Endothelial cell of umbilical vein (primary cell): ENCODE measurements around the gene LRP6. TPM values are rescaled to one million over a fixed set of nuclear protein-coding genes. Genes with fewer than 3 reads are reported as not detected.
A peak's percentile ranks its signal among the peaks of the same experiment; 100 is the strongest.

Source experiments
- BruUV-seq: library from RNA; stranded (reverse); fragments of 400-500 nt; replicated peaks from 2 replicates; lab custom pipeline; 2021; lab: Mats Ljungman, UMichigan
- CTCF ChIA-PET: fragments of 300-600, 350-600 bp; sonication (Branson Sonifier 250); formaldehyde crosslinking; loops from one replicate; lab custom pipeline; 2021; ENCODE audit warnings: antibody characterized with exemption, inconsistent platforms; lab: Charles Lee
- POLR2A ChIA-PET: fragments of 300-600, 350-600 bp; sonication (Branson Sonifier 250); formaldehyde crosslinking; loops from one replicate; lab custom pipeline; 2021; ENCODE audit warnings: antibody characterized with exemption, inconsistent platforms; lab: Charles Lee
- DNase-seq: peaks from one replicate; pipeline ENCODE4 v3.0.0-alpha.2; 2011; ENCODE audit warnings: low read depth, low spot score
- FAIRE-seq: peaks from 2 replicates; lab custom pipeline; 2011; peaks lifted over from hg19 to GRCh38; lab: Jason Lieb, UNC
- H2AFZ ChIP-seq: 2 replicates; pipeline ENCODE4 v1.6.0; 2012; ENCODE audit warnings: low read depth, low read length, control low read depth, inconsistent platforms
- H3K27ac ChIP-seq: 2 replicates; pipeline ENCODE4 v1.5.1; 2011; ENCODE audit warnings: low read depth, mild to moderate bottlenecking, control low read depth, low read length, moderate library complexity; ENCODE audit not compliant: insufficient read depth
- H3K27me3 ChIP-seq, 2 experiments: 2 replicates each; pipeline versions ENCODE4 v1.6.0 to v1.6.1; 2011; ENCODE audit warnings: low read length in 2 of 2, mixed read lengths in 1 of 2; ENCODE audit not compliant: control insufficient read depth in 2 of 2, insufficient read depth in 2 of 2
- H3K36me3 ChIP-seq, 2 experiments: 2 replicates in 1 of 2; 3 replicates in 1 of 2; pipeline ENCODE4 v1.5.1; 2011; ENCODE audit warnings: low read length in 2 of 2, mild to moderate bottlenecking in 1 of 2, moderate library complexity in 1 of 2; ENCODE audit not compliant: control insufficient read depth in 2 of 2, insufficient read depth in 2 of 2; ENCODE audit errors: extremely low read depth in 1 of 2
- H3K4me1 ChIP-seq: 3 replicates; pipeline ENCODE4 v1.5.1; 2011; ENCODE audit warnings: mild to moderate bottlenecking, low read length; ENCODE audit not compliant: control insufficient read depth, insufficient read depth; ENCODE audit errors: extremely low read depth
- H3K4me2 ChIP-seq: 2 replicates; pipeline ENCODE4 v1.6.1; 2011; ENCODE audit warnings: low read length, control low read depth, mixed read lengths; ENCODE audit not compliant: insufficient read depth
- H3K4me3 ChIP-seq, 3 experiments: fragments of 200-600 bp in 1 of 3; sonication (generic), shearing (Covaris generic) in 1 of 3; replicated peaks in 1 of 3; 2 replicates each; pipeline ENCODE4 v1.5.1; 2011 to 2016; ENCODE audit warnings: control low read depth in 3 of 3, low read length in 3 of 3, mild to moderate bottlenecking in 2 of 3, inconsistent platforms in 1 of 3, low read depth in 1 of 3, moderate library complexity in 1 of 3; ENCODE audit not compliant: insufficient read depth in 1 of 3
- H3K79me2 ChIP-seq: 2 replicates; pipeline ENCODE4 v1.6.0; 2012; ENCODE audit warnings: low read length, inconsistent platforms; ENCODE audit not compliant: control insufficient read depth, insufficient read depth
- H3K9ac ChIP-seq: replicated peaks from 2 replicates; pipeline ENCODE3; 2011; ENCODE audit warnings: low read length, control low read depth; ENCODE audit not compliant: insufficient read depth; ENCODE audit errors: extremely low read depth
- H3K9me1 ChIP-seq: replicated peaks from 3 replicates; pipeline ENCODE4 v1.6.0; 2011; ENCODE audit warnings: mild to moderate bottlenecking, low read length; ENCODE audit not compliant: control insufficient read depth, insufficient read depth; ENCODE audit errors: extremely low read depth
- H3K9me3 ChIP-seq: replicated peaks from 2 replicates; pipeline ENCODE4 v1.5.1; 2012; ENCODE audit warnings: low read length, inconsistent platforms; ENCODE audit not compliant: control insufficient read depth, insufficient read depth
- H4K20me1 ChIP-seq: replicated peaks from 2 replicates; pipeline ENCODE3; 2011; ENCODE audit warnings: mild to moderate bottlenecking, low read length; ENCODE audit not compliant: control insufficient read depth, insufficient read depth; ENCODE audit errors: extremely low read depth
- CTCF ChIP-seq, 2 donors: IDR thresholded peaks; 1 replicate in 1 of 2; 2 replicates in 1 of 2; pipeline ENCODE4 v1.5.1; 2011; ENCODE audit warnings: low read length in 2 of 2, mild to moderate bottlenecking in 2 of 2, moderate library complexity in 2 of 2, control low read depth in 1 of 2, inconsistent platforms in 1 of 2, low read depth in 1 of 2; ENCODE audit not compliant: insufficient read depth in 1 of 2; ENCODE audit errors: extremely low read depth in 1 of 2
- EZH2 ChIP-seq: IDR thresholded peaks from 2 replicates; pipeline ENCODE4 v1.6.1; 2012; ENCODE audit warnings: borderline replicate concordance, low read depth, mild to moderate bottlenecking, moderate library complexity, low read length, inconsistent platforms; ENCODE audit not compliant: severe bottlenecking
- FOS ChIP-seq: IDR thresholded peaks from 2 replicates; pipeline ENCODE4 v1.6.1; 2011; ENCODE audit warnings: mild to moderate bottlenecking, low read length, moderate library complexity, borderline replicate concordance; ENCODE audit not compliant: insufficient read depth
- GATA2 ChIP-seq: IDR thresholded peaks from 2 replicates; pipeline ENCODE4 v1.7.0; 2011; ENCODE audit warnings: low read depth, mild to moderate bottlenecking, moderate library complexity, mixed read lengths, low read length; ENCODE audit not compliant: insufficient read length, insufficient read depth
- JUN ChIP-seq: IDR thresholded peaks from 2 replicates; pipeline ENCODE4 v1.6.1; 2011; ENCODE audit warnings: borderline replicate concordance, low read depth; ENCODE audit not compliant: insufficient read length, insufficient read depth
- MAX ChIP-seq: IDR thresholded peaks from 2 replicates; pipeline ENCODE4 v1.6.1; 2011; ENCODE audit not compliant: insufficient read depth, insufficient read length
- MYC ChIP-seq: IDR thresholded peaks from one replicate; pipeline ENCODE4 v1.6.1; 2011; ENCODE audit warnings: mild to moderate bottlenecking, low read depth, low read length
- POLR2A ChIP-seq: IDR thresholded peaks from 2 replicates; pipeline ENCODE4 v1.6.1; 2012; ENCODE audit warnings: low read depth, mild to moderate bottlenecking, control low read depth, low read length
- POLR2AphosphoS5 ChIP-seq: IDR thresholded peaks from 2 replicates; pipeline ENCODE4 v1.6.1; 2012; ENCODE audit warnings: low read depth, mild to moderate bottlenecking, control low read depth, low read length, moderate library complexity; ENCODE audit not compliant: insufficient read depth
- dilution Hi-C: fragments of 300-500 bp; cut with MboI; formaldehyde crosslinking; loops from one replicate; pipeline ENCODE4 v1.15.0; 2019; ENCODE audit warnings: low sequenced_read_pairs; ENCODE audit not compliant: extremely low pct_ligation_motif_present
- intact Hi-C: fragments of 100-400 bp; cut with micrococcal nuclease; formaldehyde crosslinking; loops from one replicate; pipeline ENCODE4 v1.10.0; 2022
- polyA plus RNA-seq, 4 experiments: library from polyadenylated mRNA; depleted of rRNA in 3 of 4; stranded (reverse) in 3 of 4; unstranded in 1 of 4; fragments of >200 nt; gene quantifications; 2 replicates each; pipeline versions ENCODE4 v1.2.1 to v1.2.3, GENCODE V29; 2011 to 2012; ENCODE audit warnings: missing spikeins in 1 of 4
- total RNA-seq: library from RNA; stranded (reverse); gene quantifications from 2 replicates; pipeline ENCODE4 v1.2.3, GENCODE V29; 2021

Gene LRP6
- total and polyA plus RNA-seq, 2 donors (not counting 3 experiments of a cell fraction or from before 2014, with no cell fraction given): 28.5 to 41.7 TPM

- BruUV-seq: no TSS peak
- Histone ChIP-seq H3K27me3 (no peaks in the 10 kb centered on the region), H2AFZ (no peak overlapping the region), H3K27ac (no peak overlapping the region), H3K36me3 (no peaks in the 10 kb centered on the region), H3K9ac (no peak overlapping the region), H4K20me1 (peaks cover 3% of the 10 kb centered on the region), H3K9me3 (no peaks in the 10 kb centered on the region), H3K4me1 (peaks cover 5% of the 10 kb centered on the region), H3K9me1 (no peaks in the 10 kb centered on the region), H3K79me2 (no peaks in the 10 kb centered on the region), H3K4me3 (no peak overlapping the region), H3K4me2 (no peak overlapping the region)
- FAIRE-seq: no peak
- POLR2A ChIA-PET: no interaction called here
- peak; percentile 39 for DNase-seq
- CTCF ChIA-PET: interaction anchor here (1.5 kb wide), 1 partner anchor 48 kb away, joined by 4 read pairs; no protein-coding TSS in a partner anchor
- intact Hi-C loops (no loop called here), dilution Hi-C loops (no loop called here)
- TF ChIP-seq GATA2: no peak
- TF ChIP-seq MYC: no peak
- no peak for TF ChIP-seq EZH2
- no peak for TF ChIP-seq POLR2AphosphoS5
- TF ChIP-seq MAX: no peak
- no peak for TF ChIP-seq FOS
- no peak for TF ChIP-seq POLR2A
- TF ChIP-seq CTCF (IDR thresholded peaks at IDR 0.05; ENCODE audit: extremely low read depth in 1 of 2, insufficient read depth in 1 of 2, low read depth in 1 of 2, low read length in 2 of 2): no peak
- TF ChIP-seq JUN: no peak
Observed at GRCh38 chr12:12191008-12191407, 75.8 kb downstream of the LRP6 start.
